GM10248 (cell line): ENCODE data around the gene UBR2.
A peak's percentile ranks its signal among the peaks of the same experiment; 100 is the strongest.
"Not testable (repeated sequence)": the region's sequence is repeated elsewhere in the genome, so short reads cannot be mapped to it uniquely, and the experiment has no call there.

Source experiments
- CTCF ChIA-PET: fragments of 300-600 bp; sonication (Branson Sonifier 250); formaldehyde crosslinking; extraction: SDS; loops from one replicate; lab custom pipeline; 2021; ENCODE audit warnings: antibody characterized with exemption; lab: Yijun Ruan, JAX
- POLR2A ChIA-PET: fragments of 350-650 bp; sonication (Branson Sonifier 250); formaldehyde crosslinking; extraction: SDS; loops from one replicate; lab custom pipeline; 2020; ENCODE audit warnings: antibody characterized with exemption; lab: Yijun Ruan, JAX
- DNase-seq: peaks from one replicate; pipeline ENCODE4 v3.0.0; 2012; ENCODE audit errors: extremely low spot score
- TF ChIP-seq, protein P1 (sequence below): IDR thresholded peaks from 2 replicates; pipeline ENCODE4 v1.5.1; 2012; ENCODE audit warnings: mild to moderate bottlenecking, low read depth; ENCODE audit errors: extremely low read depth, missing control alignments, control extremely low read depth

The UBR2 gene

DNA sequence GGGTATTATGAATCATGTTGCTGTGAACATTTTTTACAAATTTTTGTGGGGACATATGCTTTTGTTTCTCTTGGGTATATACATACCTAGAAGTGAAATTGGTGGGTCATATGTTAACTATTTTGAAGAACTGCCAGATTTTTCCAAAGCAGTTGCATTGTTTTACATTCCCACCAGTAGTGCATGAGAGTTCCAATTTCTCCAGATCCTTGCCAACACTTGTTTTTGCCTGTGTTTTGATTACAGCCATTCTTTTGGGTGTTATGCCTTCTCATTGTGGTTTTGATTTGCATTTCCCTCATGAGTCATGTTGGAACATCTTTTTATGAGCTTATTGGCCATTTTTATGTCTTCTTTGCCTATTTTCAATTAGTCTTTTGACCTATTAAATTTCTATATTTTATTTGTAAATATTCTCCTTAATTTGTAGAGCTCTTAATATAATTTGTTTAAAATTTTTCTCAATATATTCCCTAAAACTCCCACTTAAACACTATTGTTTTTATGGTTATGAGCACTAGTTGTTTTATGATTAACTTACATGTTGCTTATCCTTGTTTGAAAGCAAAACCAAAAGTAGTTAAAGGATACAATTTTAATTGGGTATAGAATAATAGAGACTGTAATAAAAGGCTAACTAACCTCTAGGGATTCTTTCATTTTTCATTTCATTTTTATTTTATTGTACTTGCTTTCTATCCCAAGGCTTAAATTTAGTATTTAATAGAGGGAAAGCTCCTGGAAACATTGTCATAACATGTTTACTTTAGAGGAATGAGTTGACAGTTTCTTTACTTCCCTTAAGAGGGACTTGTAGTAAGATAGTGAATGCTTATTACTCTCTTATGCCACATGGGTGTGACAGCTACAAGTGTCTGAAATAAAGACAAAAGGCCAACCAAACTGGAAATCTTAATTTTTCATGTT, 5.5 kb downstream of the UBR2 start:
- no peak for DNase-seq
- TF ChIP-seq, protein P1, sequence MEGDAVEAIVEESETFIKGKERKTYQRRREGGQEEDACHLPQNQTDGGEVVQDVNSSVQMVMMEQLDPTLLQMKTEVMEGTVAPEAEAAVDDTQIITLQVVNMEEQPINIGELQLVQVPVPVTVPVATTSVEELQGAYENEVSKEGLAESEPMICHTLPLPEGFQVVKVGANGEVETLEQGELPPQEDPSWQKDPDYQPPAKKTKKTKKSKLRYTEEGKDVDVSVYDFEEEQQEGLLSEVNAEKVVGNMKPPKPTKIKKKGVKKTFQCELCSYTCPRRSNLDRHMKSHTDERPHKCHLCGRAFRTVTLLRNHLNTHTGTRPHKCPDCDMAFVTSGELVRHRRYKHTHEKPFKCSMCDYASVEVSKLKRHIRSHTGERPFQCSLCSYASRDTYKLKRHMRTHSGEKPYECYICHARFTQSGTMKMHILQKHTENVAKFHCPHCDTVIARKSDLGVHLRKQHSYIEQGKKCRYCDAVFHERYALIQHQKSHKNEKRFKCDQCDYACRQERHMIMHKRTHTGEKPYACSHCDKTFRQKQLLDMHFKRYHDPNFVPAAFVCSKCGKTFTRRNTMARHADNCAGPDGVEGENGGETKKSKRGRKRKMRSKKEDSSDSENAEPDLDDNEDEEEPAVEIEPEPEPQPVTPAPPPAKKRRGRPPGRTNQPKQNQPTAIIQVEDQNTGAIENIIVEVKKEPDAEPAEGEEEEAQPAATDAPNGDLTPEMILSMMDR = no peak
- POLR2A ChIA-PET = interaction anchor here (0.6 to 1.5 kb wide), 2 partner anchors 19 to 221 kb away, joined by 3 read pairs; no protein-coding TSS in a partner anchor
- CTCF ChIA-PET = interaction anchor here (1.2 to 1.6 kb wide), 5 partner anchors 9 to 21 kb away, joined by 3 to 6 read pairs (median 4); no protein-coding TSS in a partner anchor

DNA sequence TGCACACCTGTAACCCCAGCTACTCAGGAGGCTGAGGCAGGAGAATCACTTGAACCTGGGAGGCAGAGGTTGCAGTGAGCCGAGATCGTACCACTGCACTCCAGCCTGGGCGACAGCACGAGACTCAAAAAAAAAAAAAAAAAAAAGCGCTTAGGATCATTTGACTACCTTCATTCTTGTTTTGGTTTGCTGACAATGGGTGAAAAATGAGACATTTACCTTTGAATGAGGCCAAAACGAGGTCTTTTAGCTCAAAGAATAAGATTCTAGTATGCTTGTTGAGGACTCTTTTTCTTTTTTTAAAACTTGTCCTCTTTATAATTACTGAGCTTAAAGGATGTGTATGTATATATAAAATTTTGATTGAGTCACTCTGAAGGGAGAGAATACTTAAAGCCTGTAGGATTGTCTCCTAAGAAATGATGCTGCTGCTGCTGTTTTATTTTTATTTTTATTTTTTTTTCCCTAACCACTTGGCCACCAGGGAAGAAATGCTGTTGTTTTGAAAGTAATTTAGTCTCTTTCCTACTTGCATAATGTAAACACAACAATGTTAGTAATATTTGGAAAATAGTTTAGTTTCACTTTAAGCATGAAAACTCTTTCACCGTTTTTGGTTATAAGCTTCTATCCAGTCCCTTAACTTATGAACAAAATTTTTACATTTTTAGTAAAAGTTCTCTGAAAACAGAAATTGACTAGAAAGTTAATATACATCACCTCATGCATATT, 7.9 kb downstream of the UBR2 start:
- DNase-seq = no peak
- TF ChIP-seq, protein P1 = no peak
- POLR2A ChIA-PET = no interaction called here
- CTCF ChIA-PET = interaction anchor here (0.7 to 2.2 kb wide), 4 partner anchors 8 to 947 kb away, joined by 3 to 11 read pairs (median 6); partner anchors contain the start of gene UBR2

DNA sequence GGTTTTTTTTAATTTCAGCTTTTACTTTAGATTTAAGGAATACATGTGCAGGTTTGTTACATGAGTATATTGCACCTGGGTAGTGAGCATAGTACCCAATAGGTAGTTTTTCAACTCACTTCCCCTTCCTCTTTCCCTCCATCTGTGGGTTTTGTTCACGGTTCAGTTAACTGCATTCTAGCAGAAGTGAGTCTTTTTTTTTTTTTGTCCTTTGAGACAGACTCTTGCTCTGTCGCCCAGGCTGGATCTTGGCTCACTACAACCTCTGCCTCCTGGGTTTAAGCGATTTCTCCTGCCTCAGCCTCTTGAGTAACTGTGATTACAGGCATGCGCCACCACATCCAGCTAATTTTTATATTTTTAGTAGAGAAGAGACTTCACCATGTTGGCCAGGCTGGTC, 8.7 kb downstream of the UBR2 start:
- TF ChIP-seq, protein P1 = no peak
- CTCF ChIA-PET = interaction anchor here (1.1 to 2.2 kb wide), 3 partner anchors 9 to 49 kb away, joined by 4 to 11 read pairs (median 8); partner anchors contain the start of gene UBR2
- DNase-seq = peak; percentile 45
- POLR2A ChIA-PET = interaction anchor here (0.7 kb wide), 2 partner anchors 282 to 411 kb away, joined by 3 read pairs; no protein-coding TSS in a partner anchor

DNA sequence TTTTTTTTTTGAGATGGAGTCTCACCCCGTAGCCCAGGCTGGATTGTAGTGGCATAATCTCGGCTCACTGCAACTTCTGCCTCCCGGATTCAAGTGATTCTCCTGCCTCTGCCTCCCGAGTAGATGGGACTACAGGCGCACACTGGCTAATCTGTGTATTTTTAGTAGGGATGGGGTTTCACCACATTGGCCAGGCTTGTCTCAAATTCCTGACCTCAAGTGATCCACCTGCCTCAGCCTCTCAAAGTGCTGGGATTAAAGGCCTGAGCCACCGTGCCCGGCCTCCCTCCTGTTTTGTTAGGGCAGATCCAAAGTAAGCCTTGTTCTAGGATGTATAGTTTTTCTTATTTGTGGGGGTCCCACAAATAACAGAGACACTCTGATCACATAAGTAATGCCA, 12.7 kb downstream of the UBR2 start:
- POLR2A ChIA-PET, DNase-seq: not testable (repeated sequence)
- CTCF ChIA-PET = interaction anchor here (1.2 kb wide), 1 partner anchor 13 kb away, joined by 4 read pairs; the partner anchor contains the start of gene UBR2

DNA sequence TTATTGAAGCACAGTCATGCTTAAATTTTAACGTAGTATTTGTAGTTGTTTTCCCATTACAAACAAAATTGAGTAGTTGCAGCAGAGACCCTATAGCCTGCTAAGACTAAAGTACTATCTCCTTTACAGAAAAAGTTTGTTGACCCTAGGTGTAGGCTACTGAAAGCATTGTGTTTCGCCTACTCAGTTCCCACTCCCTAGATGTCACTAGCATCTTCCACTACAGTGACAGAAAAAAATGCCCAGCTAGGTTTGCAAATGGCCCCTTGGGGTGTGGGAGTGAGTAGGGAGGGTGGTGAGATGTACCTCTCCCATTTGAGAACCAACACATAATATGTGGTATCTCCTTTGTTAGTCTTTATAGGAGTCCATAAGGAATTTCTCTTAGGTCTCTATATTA, 34.5 kb downstream of the UBR2 start:
- CTCF ChIA-PET = no interaction called here
- POLR2A ChIA-PET = no interaction called here
- TF ChIP-seq, protein P1 = no peak
- DNase-seq = no peak

DNA sequence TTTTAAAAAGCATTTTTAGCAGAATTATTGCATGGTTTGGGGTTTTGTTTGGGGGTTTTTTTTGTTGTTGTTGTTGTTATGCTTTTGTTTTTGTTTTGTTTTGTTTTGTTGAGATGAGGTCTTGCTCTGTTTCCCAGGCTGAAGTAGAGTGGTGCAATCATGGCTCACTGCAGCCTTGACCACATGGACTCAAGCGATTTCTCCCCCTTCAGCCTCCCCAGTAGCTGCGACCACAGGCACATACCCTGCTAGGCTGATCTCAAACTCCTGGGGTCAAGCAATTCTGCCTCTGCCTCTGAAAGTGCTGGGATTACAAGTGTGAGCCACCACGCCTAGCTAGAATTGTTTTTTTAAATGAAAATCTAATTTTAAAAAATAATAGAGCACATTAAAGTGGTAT, 35.7 kb downstream of the UBR2 start:
- TF ChIP-seq, protein P1 = no peak
- DNase-seq = no peak
- ChIA-PET CTCF (no interaction called here), POLR2A (no interaction called here)
